Fibroblast of lung (primary cell): ENCODE results near the gene WDR27. TPM values are rescaled to one million over a fixed set of nuclear protein-coding genes. Genes with fewer than 3 reads are reported as not detected.

Experiments
- DNase-seq, 2 donors: peaks; one replicate each; pipeline versions ENCODE4 v3.0.0 to v3.0.0-alpha.2; 2010; ENCODE audit warnings: low read depth in 2 of 2
- H2AFZ ChIP-seq: 2 replicates; pipeline ENCODE4 v1.5.1; 2012; ENCODE audit warnings: low read length, control low read depth, inconsistent platforms
- H3K27ac ChIP-seq: 2 replicates; pipeline ENCODE4 v1.5.1; 2011; ENCODE audit warnings: low read length, control low read depth; ENCODE audit not compliant: insufficient read depth
- H3K27me3 ChIP-seq: 2 replicates; pipeline ENCODE4 v1.5.1; 2011; ENCODE audit warnings: mild to moderate bottlenecking, low read length; ENCODE audit not compliant: control insufficient read depth, insufficient read depth
- H3K36me3 ChIP-seq: 2 replicates; pipeline ENCODE4 v1.5.1; 2011; ENCODE audit warnings: low read length; ENCODE audit not compliant: control insufficient read depth, insufficient read depth
- H3K4me1 ChIP-seq: 2 replicates; pipeline ENCODE4 v1.5.1; 2011; ENCODE audit warnings: low read length; ENCODE audit not compliant: control insufficient read depth, insufficient read depth; ENCODE audit errors: extremely low read depth
- H3K4me2 ChIP-seq: 2 replicates; pipeline ENCODE4 v1.5.1; 2011; ENCODE audit warnings: low read length, control low read depth; ENCODE audit not compliant: insufficient read depth; ENCODE audit errors: extremely low read depth
- H3K4me3 ChIP-seq, 4 experiments: fragments of 200-600 bp in 1 of 4; sonication (generic) in 1 of 4; replicated peaks in 1 of 4; 2 replicates each; pipeline ENCODE4 v1.5.1; 2011 to 2016; ENCODE audit warnings: low read length in 4 of 4, low read depth in 3 of 4, mild to moderate bottlenecking in 3 of 4, control low read depth in 2 of 4, inconsistent platforms in 1 of 4, mixed read lengths in 1 of 4; ENCODE audit not compliant: insufficient read depth in 1 of 4; ENCODE audit errors: control extremely low read depth in 1 of 4
- H3K79me2 ChIP-seq: 2 replicates; pipeline ENCODE4 v1.5.1; 2012; ENCODE audit warnings: mild to moderate bottlenecking, low read length, inconsistent platforms; ENCODE audit not compliant: control insufficient read depth, insufficient read depth
- H3K9ac ChIP-seq: 2 replicates; pipeline ENCODE4 v1.5.1; 2011; ENCODE audit warnings: mild to moderate bottlenecking, low read length, control low read depth; ENCODE audit not compliant: insufficient read depth
- H3K9me3 ChIP-seq: 2 replicates; pipeline ENCODE4 v1.5.1; 2012; ENCODE audit warnings: low read depth, low read length; ENCODE audit not compliant: control insufficient read depth, insufficient read depth
- H4K20me1 ChIP-seq: 2 replicates; pipeline ENCODE4 v1.5.1; 2011; ENCODE audit warnings: low read length; ENCODE audit not compliant: control insufficient read depth, insufficient read depth; ENCODE audit errors: extremely low read depth
- CTCF ChIP-seq, 2 donors: IDR thresholded peaks in 1 of 2; conservative IDR thresholded peaks in 1 of 2; 1 replicate in 1 of 2; 2 replicates in 1 of 2; pipeline ENCODE4 v1.5.1; 2011 to 2012; ENCODE audit warnings: low read length in 2 of 2, control low read depth in 1 of 2, inconsistent platforms in 1 of 2, low read depth in 1 of 2, mild to moderate bottlenecking in 1 of 2
- EZH2 ChIP-seq: IDR thresholded peaks from 2 replicates; pipeline ENCODE4 v1.5.1; 2012; ENCODE audit warnings: low read length, control low read depth, mild to moderate bottlenecking; ENCODE audit errors: missing control alignments
- polyA plus RNA-seq, 2 donors: library from polyadenylated mRNA; depleted of rRNA in 1 of 2; stranded (reverse) in 1 of 2; unstranded in 1 of 2; fragments of >200 nt; gene quantifications; 2 replicates each; pipeline ENCODE4 v1.2.1, GENCODE V29; 2011 to 2012; ENCODE audit warnings: missing spikeins in 1 of 2
- total RNA-seq: library from RNA; depleted of rRNA; stranded (reverse); fragments of >200 nt; gene quantifications from 2 replicates; pipeline ENCODE4 v1.2.1, GENCODE V29; 2014

Gene WDR27
- total and polyA plus RNA-seq, 2 donors (not counting 1 experiment from before 2014, with no cell fraction given) = 8.8 to 23.3 TPM

- Histone ChIP-seq H3K9me3 (no peaks in the 10 kb centered on the region), H3K4me1 (no peaks in the 10 kb centered on the region), H3K36me3 (no peaks in the 10 kb centered on the region), H3K27me3 (no peaks in the 10 kb centered on the region), H4K20me1 (no peaks in the 10 kb centered on the region), H3K4me3 (no peak overlapping the region), H3K79me2 (no peaks in the 10 kb centered on the region), H3K27ac (no peak overlapping the region), H3K9ac (no peak overlapping the region), H3K4me2 (no peak overlapping the region), H2AFZ (no peak overlapping the region)
- TF ChIP-seq CTCF (conservative IDR thresholded peaks at IDR 0.05 in 1 of 2, IDR thresholded peaks at IDR 0.05 in 1 of 2; ENCODE audit: low read depth in 1 of 2, low read length in 2 of 2) (no peak), EZH2 (no peak)
- DNase-seq = no peak
Measured at GRCh38 chr6:169642455-169642854, 59.4 kb downstream of the WDR27 start.

- no peaks in the 10 kb centered on the region for H3K9me3 ChIP-seq
- TF ChIP-seq EZH2 = no peak
- no peak for TF ChIP-seq CTCF (conservative IDR thresholded peaks at IDR 0.05 in 1 of 2, IDR thresholded peaks at IDR 0.05 in 1 of 2; ENCODE audit: low read depth in 1 of 2, low read length in 2 of 2)
- H3K4me1 ChIP-seq = no peaks in the 10 kb centered on the region
- H3K36me3 ChIP-seq = no peaks in the 10 kb centered on the region
- no peak overlapping the region for H3K4me3 ChIP-seq
- DNase-seq = no peak
- no peak overlapping the region for H3K4me2 ChIP-seq
- H3K27me3 ChIP-seq = no peaks in the 10 kb centered on the region
- no peak overlapping the region for H2AFZ ChIP-seq
- no peak overlapping the region for H3K27ac ChIP-seq
- no peak overlapping the region for H3K9ac ChIP-seq
- no peaks in the 10 kb centered on the region for H4K20me1 ChIP-seq
- no peaks in the 10 kb centered on the region for H3K79me2 ChIP-seq
Measured at GRCh38 chr6:169641461-169642085, 60.3 kb downstream of the WDR27 start.

GRCh38 chr6:169640983-169641382, 60.8 kb downstream of the WDR27 start:
- no peak overlapping the region for H3K4me2 ChIP-seq
- H3K9ac ChIP-seq = no peak overlapping the region
- no peaks in the 10 kb centered on the region for H3K4me1 ChIP-seq
- H4K20me1 ChIP-seq = no peaks in the 10 kb centered on the region
- H3K27ac ChIP-seq = no peak overlapping the region
- TF ChIP-seq EZH2 = no peak
- H3K9me3 ChIP-seq = no peaks in the 10 kb centered on the region
- H2AFZ ChIP-seq = no peak overlapping the region
- H3K36me3 ChIP-seq = no peaks in the 10 kb centered on the region
- DNase-seq = no peak
- H3K4me3 ChIP-seq = no peak overlapping the region
- no peaks in the 10 kb centered on the region for H3K27me3 ChIP-seq
- H3K79me2 ChIP-seq = no peaks in the 10 kb centered on the region
